Measurements from ENCODE around the gene SUSD1.

SUSD1 gene

DNA sequence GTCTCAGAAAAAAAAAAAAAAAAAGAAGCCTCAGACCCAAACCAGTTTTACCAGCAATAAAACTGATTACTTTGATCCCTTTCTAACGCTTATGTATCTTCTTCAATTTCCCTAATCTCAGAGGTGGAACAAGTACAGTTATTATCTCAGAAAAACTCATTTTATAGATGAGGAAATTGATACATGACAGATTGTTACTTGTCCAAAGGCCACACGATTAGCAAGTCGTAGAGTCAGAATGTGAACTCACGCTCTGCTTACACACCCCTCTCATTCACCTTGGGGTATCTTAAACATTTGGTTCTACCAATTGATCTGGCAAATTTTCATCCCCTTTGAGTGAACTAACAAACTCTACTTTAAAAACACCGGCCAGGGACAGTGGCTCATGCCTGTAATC lies 110.2 kb downstream of the SUSD1 start:
- DNase-seq = no peak

DNA sequence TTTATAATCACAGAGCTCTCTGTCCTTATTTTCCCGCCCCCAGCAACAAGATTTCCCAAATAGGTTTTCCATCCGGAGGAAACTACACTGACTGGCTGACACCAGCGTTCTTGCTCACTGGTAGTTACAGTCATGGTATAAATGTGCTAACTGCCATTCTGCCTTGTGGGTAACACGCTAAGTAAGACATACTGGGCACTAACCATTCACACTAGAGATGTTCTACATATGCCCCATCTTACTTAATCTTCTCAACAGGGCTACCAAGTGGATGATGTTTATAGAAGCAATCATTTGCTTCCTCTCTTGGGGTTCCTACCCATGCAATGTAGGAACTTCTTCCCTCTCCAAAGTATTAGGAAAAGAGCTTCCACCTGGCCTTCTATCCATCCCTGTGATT lies 111.5 kb downstream of the SUSD1 start:
- DNase-seq = no peak

DNA sequence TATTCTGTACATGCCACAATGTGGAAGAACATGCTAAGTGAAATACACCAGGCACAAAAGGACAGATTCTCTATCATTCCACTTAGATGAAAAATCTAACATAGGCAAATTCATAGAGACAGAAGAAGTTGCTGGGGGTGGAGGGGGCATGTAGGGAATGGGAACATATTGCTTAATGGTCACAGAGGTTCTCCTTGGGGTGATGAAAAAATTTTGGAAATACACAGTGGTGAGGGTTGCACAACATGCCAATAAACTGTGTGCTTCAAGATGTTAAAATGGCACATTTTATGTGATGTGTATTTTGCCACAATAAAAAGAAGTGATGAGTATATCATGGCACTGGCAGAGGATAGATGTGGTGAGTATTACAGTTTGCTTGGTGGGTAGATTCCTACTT lies 111.9 kb downstream of the SUSD1 start:
- DNase-seq = no peak

DNA sequence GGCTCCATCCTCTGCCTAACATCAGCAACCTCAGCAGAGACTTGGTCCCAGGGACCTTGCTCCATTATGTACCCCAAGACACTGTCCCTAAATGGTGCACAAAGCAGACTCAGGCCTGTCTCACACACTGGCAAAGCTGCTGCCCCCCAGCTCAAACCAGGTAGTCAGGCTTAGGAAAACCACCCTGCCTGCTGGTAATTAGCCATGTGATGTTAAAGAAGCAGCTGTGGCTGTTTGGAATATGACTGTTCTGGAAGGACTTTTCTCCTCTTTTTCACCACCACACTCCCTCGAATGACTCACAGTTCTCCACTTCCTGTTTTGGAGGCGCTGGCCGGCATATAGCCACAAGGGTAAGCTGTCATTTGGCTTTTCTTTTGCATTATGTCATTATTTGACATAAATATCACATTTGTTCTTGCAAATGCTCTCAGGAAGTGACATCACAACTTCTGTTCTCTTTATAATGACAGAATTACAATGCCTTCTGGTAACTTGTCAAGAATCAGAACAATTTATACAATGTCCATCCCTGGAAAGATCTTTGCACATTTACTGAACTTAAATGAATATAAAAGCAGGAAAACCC lies 113.9 kb downstream of the SUSD1 start:
- DNase-seq = peak in 3 of 14 donors; percentile 9 to 54 (median 41)

DNA sequence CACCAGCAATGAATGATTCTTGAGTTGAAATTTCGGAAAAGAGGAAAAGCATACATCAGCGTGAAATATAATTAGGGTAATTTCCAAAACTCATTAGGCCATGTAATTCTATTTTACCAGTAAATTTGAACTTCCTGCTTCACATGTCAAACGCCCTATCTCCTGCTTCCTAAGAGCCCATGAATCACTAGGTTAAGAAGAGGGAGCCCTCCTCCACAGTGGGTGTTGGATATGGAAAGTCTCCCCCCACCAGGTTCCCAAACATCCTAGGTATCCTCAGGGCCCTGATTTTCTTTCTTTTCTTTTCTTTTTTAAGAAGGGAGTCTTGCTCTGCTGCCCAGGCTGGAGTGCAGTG lies 115.2 kb downstream of the SUSD1 start:
- no peak for DNase-seq

DNA sequence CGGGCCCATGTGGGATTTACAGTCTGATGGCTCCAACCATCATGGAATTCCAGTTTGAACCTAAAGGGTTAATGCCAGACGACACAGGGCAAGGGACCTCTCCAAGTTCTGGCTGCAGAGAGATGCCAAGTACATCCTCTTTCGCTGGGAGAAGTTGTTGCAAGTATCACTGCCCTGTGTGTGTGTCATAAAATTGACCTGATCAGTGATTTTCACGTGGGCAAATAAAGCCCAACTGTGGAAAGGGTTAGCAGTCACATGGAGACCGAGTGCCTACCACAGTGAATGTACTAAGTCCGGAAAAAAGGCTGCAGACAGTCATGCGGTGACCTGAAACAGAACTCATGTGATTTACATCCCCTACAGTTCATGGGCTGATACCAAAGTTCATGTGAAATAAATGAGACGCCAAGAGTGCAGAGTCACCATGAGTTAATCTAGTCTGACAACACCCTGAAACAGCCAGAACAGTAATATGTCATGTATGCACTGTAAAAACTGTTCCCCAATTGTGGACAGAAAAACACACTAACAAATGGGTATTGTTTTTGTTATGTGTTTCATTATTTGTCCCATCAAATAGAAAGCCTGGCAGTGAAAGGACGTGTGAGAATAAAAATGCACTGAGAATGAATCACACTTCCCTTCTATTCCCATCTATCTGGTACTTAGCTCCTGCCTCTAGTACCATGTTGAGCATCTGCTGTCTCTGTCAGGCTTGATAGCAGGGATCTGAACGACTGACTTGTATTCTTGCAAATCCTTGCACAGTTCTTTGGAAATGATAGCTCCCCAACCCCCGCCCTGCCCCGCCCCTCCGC lies 115.7 kb downstream of the SUSD1 start:
- DNase-seq = peak in 9 of 14 donors; percentile 10 to 64 (median 19)

DNA sequence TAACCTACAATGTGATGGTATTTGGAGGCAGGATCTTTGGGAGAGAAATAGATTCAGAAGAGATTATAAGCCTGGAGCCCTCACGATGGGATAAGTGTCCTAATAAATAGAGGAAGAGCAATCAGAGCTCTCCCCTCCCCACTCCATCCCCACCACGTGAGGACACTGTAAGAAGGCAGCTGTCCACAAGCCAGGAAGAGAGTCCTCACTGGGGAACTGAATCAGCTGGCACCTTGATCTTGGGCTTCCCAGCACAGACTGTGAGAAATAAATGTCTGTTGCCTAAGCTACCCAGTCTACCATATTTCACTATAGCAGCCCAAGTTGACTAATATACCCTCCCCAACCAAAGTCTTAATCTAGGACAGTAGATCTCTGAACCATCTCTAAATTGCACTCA lies 118.1 kb downstream of the SUSD1 start:
- peak in 1 of 14 donors; percentile 25 for DNase-seq

DNA sequence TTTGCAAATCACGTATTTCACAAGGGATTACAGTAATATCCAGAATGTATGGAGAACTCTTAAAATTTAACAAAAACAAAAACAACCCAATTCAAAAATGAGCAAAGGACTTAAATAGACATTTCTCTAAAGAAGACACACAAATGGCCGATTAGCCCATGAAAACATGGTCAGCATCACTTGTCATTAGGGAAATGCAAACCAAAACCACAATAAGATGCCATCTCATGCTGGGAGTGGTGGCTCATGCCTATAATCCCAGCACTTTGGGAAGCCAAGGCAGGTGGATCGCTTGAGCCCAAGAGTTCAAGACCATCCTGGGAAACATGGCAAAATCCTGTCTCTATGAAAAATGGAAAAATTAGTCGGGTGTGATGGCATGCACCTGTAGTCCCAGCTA lies 120.2 kb downstream of the SUSD1 start:
- no peak for DNase-seq

DNA sequence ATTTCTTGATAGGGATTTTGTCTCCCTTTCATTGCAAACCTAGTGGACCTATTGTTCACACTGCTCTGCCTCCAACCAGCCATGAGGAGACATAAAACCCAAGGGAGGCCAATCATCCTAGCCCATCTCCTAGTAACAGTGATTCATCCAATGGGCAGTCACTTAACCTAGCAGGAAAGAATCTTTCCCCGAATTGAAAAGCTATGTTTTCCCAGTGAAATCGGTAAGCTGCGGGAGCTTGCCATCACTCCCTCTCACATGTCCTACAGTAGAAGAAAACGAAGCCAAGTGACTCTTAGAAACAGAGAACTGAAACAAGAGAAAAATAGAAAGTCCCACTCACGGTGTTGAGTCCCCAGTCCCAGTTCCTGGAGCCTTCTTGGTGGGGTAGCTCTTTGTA lies 123.3 kb downstream of the SUSD1 start:
- DNase-seq = peak in 2 of 14 donors; percentile 15 to 26

DNA sequence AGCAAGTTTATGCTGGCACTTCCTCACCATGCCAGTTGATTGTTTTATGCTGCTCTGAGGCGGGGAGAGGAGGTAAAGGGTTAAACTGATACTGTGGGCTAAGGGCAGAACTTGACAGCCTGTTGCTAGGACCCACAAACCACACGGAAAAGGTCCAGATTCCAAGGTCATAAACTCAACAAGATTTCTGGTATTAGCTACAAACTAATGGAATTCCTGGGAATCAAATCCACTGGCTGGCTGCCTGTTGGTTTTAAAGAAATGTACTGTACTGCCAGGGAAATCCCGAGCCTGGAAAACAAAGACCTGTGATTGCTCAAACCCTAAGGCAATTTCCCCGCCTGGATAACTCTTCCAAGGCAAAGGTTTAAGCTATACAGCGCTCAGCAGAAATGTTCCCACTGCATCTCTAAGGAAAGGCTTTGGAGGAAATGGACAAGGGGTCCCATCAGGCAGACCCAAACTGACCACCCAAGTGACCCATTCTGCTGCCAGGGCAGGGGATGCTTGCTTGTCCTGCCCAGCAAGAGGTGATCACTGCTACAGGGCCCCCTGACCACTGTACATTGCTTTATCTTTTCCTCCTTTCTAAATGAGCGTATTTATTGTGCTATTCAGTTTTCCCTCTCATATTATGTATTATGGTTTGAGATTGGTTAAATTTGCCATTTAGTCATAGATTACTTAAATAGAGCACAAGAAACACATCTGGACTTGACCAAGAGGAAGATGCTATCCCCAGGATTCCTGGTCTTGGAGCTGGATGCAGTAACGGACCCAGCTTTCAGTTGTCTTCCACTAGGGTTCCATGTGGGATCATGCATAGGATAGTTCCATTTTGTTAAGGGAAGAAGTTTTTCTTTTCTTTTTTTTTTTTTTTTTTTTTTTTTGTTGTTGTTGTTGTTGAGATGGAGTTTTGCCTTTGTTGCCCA lies 124.3 kb downstream of the SUSD1 start:
- no peak for DNase-seq

DNA sequence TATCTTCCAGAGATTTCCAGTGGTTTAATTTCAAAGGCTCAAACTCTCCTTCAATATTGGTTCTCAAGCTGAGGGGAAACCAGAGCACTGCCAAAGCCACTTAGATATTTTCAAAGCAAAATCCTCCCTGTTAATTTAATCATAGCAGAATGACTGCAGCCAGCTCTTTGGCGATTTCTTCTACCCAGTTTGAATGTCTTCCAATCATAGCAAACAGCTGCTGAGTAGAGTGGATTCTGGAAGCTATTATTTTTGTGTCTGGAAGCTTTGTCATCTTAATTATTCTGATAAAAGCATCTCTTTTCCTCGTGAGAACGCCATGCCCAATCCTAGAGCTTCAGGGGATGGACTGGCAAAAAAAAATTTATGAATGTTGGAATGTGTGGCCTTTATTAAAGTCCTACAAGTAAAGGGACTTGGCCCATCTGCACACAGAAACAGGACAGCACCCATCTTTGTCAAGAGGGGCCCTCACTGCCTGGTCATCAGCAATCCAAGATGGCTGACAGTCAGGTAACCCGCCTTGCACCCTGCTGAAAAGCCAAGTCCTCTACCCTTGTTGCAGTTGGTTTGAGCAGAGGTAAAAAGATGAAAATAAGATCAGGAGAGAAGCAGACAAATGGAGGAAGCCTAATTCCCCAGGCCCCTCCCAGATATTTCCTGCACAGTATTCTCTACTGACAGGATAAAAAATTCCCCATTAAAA lies 125.1 kb downstream of the SUSD1 start:
- DNase-seq = no peak

DNA sequence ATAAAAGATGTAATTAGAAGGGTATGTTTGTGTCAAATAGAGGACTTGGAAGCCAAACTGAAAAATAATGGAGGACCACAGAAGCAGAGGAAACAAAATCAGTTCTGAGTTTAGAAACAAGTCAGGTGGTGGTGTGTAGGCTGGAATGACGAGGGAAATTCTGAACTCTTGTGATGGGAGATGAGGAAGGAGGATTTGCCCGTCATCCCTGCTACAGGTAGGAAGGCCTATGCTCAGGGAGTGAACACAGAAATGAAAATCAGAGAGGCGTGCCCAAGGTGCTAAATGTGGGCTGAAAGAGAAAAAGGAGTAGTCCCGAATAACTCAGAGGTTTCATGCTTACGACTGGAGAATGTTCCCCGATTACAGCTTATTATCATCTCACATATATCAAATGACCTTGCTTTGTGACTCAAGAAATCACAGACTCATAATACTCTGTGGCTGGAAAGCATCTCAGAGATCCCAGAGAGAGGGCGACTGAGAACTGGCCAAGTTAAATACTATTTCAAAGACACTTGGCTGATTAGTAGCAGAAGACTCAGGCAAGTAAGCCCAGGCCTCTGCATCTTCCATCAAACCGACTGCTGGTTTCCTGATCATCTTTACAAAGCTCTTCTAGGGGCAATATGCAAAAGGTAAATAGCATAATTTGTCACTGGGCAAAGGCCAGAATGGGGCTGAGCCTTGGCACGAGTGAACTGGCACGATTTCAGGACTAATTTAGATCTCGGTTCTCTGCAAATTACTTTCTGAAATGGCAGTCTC lies 126.0 kb downstream of the SUSD1 start:
- no peak for DNase-seq

DNA sequence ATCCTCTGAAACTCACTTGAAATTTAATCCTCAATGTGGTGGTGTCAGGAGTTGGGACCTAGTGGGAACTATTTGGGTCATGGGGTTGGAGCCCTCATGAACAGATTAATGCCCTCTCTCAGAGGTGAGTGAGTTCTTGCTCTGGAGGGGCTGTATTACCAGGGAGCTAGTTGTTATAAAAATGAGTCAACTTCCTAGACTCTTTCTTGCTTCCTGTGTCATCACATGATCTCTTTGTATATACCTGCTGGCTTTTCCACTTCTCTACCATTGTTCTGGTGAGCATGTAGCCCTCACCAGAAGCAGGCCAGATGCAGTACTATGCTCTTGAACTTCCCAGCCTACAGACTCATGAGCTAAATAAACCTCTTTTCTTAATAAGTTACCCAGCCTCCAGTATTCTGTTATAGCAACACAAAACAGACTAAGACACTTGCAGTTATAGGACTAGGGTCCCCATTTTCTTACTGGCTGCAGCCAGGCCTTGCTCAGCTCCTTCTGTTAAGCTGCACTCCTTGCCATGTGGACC lies 127.5 kb downstream of the SUSD1 start:
- no peak for DNase-seq

DNA sequence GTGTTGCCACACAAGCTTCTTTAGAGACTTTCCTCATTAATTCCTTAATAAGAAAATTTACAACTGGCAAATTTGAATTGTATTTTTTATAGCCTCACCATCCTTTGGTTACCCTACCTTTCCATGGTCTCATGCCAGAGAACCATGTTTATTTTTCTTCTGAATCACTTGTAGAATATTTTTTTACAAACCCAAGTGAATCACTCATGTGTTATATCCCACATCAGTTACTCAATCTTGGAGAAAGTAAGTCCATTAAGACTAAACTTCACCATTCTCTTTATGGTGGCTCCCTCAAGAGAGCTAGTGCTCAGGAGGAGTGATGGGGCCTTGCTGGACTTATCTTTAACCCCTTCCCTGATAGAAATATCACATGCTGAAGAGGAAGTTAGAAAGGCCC lies 128.9 kb downstream of the SUSD1 start:
- DNase-seq = no peak

DNA sequence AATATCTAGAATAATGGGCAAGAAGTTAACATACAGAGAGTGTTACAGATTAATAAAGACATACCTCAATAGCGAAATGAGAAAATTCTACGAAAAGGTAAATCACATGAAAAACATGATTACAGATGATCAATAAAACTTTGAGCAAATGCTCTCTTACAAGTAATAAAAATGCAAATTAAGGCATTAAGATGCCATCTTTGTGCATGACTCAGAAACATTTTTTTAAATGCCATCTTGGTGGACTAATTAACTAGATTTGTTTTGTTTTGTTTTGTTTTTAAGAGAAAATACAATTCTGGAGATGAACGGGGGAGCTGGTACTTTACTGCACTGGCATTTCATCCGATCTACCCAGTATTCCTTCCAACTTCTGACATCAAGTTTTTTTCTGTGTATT lies 130.2 kb downstream of the SUSD1 start:
- DNase-seq = no peak

DNA sequence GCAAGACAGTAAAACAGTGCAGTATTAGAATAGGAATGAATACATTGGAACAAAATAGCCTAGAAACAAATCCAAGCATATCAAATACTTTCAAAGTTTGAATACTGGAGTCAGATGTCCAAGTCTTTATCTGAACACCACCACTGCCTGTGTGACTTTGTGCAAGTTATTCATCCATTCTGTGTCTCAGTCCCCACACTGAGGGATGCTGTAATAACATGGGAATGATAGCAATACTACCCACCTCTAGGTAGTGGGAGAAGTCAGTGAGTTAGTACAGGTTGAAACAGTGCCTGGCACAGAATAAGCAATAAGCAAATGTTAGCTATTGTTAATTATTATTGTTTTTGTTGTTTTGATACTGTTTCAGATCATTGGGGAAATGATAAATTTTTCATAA lies 130.9 kb downstream of the SUSD1 start:
- no peak for DNase-seq

DNA sequence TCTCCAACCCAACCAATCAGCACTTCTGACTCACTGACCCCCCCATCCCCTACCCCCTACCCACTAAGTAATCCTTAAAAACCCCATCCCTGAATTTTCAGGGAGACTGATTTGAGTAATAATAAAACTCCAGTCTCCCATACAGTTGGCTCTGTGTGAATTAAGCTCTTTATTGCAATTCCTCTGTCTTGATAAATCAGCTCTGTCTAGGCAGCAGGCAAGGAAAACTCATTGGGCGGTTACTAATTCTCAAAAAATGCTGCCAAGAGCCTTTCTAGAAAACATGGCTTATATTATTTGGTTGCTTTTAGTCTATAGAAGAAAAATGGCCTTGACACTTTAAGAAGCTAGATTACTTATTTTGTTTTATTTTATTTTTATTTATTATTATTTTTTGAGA lies 131.7 kb downstream of the SUSD1 start:
- no peak for DNase-seq

DNA sequence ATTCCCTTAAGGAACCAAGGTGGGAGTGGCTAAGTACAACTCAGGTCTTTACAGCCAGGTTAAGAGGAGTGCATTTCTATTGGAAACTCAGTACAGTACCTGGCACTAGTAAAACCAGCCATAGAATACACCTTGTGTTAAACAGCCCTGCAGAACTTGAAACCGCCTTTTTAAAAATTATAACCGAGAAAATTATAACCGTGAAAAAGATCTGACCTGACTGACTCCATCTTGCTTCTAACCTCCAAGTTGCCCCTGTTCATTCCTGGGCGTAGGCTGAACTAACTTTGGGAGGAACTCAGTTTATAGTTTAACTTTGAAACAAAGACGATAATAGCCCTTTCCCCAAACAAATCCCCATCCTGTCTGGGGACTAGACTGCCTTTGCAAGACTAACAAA lies 132.3 kb downstream of the SUSD1 start:
- no peak for DNase-seq

DNA sequence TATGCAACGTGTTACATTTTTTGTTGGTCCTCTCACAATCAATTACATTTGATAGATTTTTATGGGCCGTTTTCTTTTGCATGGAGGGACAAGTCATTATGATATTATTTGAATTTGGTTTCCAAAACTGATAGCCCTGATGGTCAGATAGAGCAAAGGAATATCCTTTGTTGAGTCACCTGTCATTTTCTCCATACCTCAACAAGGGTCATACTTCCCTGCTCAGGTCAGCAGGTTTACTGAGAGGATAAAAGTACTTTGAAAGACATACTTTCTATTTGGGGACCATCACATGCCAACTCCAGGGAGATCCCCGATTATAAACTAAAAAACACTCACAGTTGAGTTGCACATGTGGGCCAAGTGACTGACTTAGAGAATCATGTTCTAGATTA lies 132.9 kb downstream of the SUSD1 start:
- no peak for DNase-seq

DNA sequence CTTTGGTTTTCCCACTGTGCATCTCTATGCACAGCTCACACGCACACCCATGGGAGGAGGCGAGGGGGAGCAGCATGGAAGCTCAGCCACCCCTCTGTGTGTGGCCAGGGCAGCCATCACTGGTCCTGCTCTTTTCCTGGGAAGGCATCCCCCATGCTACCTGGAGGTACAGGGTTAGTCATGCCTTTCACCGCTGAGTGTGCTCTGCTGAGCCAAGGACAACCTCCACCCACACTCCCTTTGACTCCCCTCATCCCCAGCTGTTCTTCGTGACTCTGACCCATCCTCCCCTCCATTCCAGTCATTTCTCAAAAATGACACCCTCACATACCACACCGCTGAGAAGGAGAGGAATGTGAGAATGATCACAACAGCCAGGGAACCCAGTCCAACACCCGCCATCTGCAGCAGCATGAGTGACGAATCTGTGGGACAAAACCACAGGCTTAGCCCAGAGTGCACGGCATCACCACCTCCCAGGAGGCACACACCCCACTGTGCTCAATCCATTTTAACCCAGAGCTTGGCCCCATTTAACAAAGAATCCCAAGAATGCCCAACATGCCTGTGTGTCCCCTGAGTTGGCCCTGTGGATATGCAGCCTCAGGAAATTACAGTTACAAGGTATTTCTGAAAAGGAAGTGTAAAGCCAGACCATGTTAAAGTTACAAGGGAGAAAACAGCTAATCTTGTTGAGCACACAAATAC lies 133.4 kb downstream of the SUSD1 start:
- DNase-seq = no peak

DNA sequence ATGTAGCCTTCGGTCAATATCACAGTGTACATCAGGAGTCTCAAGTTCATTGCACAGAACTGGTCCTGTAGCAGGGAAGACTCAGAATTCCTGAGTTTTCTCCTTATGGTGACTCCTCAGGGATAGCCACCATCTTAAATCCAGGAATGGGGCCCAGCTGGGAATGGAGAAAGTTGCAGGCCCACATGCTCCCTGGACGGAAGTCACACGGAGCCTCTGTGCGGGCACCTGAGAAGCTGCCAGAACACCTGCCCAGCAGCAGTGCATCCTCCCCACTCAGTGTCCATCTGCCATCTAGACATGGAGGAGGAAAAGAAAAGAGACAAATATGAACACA lies 133.9 kb downstream of the SUSD1 start:
- DNase-seq = no peak
